DMS153 treated with DMSO at 0.1 percent for 48 hours (cell line): ENCODE results near the gene VASP.
A peak's percentile ranks its signal among the peaks of the same experiment; 100 is the strongest.
"Not testable (repeated sequence)": the region's sequence is repeated elsewhere in the genome, so short reads cannot be mapped to it uniquely, and the experiment has no call there.

Experiments
- DNase-seq: peaks from one replicate; lab custom pipeline; 2025; ENCODE audit not compliant: unreplicated experiment; lab: John Stamatoyannopoulos, UW

VASP gene

GRCh38 chr19:45496349-45496953 lies 10.8 kb upstream of the VASP start:
- DNase-seq = no peak

DNA sequence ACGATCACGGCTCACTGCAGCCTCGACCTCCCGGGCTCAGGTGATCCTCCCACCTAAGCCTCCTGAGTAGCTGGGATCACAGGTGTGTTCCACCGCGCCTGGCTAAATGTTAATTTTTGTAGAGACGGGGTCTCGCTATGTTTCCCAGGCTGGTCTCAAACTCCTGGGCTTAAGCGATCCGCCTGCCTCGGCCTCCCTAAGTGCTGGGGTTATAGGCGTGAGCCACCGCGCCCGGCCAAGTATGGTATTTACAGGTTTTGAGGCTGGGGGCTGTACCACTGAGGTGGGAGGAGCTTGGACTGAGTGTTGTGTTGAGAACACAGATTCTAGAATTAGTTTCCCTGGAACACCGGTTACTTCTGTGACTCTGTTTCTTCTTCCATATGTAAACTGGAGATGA lies 9.5 kb upstream of the VASP start:
- DNase-seq = no peak

- DNase-seq = no peak
Observed at GRCh38 chr19:45498411-45499195, 8.7 kb upstream of the VASP start, which contains the start of gene PPM1N. Gene PPM1N, plus strand, starts transcription at chr19:45498443. Its CDS starts 30 bp downstream, at chr19:45498473.

GRCh38 chr19:45499196-45500180 lies 7.8 kb upstream of the VASP start:
- DNase-seq = peak; percentile 83

DNA sequence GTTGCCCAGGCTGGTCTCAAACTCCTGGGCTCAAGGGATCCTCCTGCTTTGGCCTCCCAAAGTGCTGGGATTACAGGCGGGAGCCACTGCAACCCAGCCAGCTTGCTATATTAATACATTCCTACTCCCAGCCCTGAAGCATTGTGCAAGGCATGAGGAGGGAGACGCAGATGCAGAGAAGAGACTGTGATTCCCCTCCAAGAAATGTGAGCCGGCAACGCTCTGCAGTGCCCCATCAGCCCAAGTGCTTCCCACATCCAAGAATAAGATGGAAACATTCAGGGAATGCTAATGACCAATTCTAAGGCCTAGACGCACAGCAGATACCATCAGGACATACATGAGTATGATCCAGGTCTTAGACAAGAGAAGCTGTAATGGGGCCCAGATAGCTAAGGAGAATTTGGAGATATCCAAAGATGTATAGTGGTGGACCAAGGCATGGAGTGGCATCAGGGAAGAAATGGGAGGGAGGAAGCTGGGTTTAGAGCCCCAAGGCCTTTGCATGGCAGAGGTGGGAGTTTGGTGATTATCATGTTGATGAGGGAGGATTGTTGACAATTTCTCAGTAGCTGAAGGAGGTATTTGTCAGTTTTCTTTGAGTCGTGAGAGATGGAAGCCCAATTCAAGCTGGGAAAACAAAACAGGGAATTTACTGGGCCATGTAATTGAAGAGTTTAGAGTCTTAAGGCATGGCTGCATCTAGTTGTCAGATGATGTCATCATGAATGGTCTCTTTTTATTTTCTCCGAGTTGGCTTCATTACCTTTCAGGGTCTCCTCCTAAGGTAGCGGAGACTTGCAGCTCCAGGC lies 6.2 kb upstream of the VASP start:
- DNase-seq = no peak

DNA sequence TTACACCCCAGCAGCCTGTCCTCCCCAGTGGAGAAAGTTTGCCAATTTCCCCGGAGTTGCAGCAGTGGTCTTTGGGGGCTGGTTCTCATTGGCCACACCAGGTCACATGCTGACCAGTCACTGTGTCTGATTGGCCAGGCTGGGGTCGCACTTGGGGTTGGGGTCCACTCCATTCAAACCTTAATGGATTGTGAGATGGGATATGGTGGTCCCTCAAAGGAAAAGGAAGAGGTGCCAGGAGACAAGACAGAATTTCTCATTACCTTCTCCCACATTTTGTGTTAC lies 5.6 kb upstream of the VASP start:
- no peak for DNase-seq

DNA sequence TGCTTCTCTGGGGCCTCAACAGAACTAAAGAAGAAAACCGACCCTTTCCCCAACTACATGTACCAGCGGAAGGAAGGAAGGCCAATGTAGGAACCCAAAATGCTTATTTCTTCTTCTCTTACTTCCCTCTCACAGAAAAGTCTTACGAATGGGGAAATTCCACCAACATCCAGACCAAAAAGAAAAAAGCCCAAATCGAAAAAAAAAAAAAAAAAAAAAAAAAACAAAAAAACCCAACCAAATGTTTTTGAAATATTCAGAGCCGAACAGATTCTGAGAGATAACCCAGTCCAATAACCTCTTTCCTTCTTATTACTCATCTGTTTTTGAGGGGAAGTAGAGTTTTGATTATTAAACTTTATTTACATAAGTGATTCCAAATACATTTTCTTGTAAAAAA lies 5.2 kb upstream of the VASP start:
- DNase-seq = no peak

- no peak for DNase-seq
Observed at GRCh38 chr19:45503909-45504308, 3.4 kb upstream of the VASP start.

DNA sequence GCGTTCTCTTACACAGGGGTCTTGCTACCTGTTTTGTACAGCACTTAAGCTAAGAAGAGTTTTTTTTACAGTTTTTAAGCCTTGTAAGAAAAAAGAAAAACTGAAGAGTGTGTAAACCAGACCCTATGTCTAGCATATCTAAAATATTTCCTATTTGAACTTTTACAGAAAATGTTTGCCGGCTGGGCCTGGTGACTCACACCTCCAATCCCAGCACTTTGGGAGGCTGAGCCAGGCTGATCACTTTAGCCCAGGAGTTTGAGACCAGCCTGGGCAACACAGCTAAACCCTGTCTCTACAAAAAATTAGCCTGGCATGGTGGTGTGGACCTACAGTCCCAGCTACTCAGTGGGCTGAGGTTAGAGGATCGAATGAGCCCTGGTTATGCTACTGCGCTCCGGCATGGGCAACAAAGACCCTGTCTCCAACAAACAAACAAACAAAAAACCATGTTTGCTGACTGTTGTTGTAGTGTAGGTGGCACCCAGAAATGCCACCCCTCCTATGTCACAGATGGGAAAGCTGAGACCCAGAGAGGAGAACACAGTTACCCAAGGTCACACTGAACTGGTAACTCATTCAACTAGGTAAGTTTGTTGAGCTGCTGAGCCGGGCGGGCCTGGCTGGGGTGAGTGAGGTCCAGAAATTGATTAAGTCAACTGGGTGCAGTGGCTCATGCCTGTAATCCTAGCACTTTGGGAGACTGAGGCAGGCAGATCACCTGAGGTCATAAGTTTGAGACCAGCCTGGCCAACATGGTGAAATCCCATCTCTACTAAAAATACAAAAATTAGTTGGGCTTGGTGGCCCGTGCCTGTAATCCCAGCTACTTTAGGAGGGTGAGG lies 1.9 kb upstream of the VASP start:
- DNase-seq = no peak

- DNase-seq = no peak
Observed at GRCh38 chr19:45505996-45506245, 1.4 kb upstream of the VASP start.

DNA sequence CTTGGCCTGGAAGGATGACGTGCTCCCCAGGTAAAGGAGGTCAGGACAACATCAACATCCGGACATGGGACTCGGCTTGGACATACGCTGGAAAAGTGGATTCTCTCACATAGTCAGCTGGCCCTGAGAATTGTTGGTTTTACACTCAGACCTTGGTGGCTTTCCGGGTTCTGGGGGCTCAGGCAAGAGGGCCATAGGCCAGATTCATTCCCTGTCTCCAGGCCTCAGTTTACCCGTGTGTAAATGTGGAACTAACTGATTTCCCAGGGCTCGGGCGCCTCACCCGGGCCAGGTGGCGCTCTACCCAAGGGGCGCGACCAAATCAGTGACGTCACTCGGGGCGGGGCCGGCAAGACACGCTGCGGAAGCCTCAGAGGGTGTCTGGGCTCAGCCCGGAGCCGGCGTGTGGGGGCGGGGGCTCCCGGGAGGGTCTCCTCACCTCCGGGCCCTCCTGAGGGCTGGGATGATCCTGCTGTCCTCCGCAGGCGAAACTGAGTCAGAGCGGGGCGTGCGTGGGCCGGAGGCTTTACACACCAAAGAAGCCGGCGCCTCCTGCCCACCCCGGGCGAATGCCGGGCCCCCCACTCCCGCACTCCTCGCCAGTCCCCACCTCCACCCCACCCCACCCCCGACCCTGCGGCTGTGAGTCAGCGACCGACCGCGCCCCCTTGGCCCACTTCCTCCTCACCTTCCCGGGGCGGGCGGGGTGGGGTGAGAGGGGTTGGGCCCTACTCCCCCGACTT lies 862 bp upstream of the VASP start:
- DNase-seq = peak; percentile 84

DNA sequence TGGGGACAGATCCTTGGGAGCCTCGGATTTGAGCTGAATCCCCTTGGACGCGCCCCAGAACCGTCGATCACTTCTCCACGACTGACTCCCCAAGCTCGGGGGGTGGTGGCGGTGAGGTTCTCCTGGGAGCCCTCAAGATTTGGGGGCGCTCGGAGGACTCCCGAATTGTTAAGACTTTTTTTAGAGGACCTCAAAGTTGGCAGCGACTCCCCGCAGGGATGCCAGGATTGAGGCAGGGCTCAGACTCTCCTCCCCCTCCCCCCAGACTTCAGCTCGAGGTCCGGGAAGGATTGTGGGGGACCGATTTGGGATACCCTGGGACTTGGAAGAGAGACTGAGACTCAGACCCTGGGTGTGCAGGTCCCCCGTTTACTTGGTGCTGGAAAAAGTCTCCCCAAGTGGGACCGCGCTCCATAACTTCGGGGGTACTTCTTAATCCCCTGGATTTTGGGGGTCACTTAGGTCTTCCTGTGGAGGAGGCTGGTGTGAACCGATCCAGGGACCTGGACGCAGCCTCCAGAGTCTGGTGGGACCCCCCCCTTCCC lies 665 bp downstream of the VASP start:
- DNase-seq = no peak

GRCh38 chr19:45508417-45508860 lies 1.2 kb downstream of the VASP start:
- DNase-seq = peak; percentile 9

DNA sequence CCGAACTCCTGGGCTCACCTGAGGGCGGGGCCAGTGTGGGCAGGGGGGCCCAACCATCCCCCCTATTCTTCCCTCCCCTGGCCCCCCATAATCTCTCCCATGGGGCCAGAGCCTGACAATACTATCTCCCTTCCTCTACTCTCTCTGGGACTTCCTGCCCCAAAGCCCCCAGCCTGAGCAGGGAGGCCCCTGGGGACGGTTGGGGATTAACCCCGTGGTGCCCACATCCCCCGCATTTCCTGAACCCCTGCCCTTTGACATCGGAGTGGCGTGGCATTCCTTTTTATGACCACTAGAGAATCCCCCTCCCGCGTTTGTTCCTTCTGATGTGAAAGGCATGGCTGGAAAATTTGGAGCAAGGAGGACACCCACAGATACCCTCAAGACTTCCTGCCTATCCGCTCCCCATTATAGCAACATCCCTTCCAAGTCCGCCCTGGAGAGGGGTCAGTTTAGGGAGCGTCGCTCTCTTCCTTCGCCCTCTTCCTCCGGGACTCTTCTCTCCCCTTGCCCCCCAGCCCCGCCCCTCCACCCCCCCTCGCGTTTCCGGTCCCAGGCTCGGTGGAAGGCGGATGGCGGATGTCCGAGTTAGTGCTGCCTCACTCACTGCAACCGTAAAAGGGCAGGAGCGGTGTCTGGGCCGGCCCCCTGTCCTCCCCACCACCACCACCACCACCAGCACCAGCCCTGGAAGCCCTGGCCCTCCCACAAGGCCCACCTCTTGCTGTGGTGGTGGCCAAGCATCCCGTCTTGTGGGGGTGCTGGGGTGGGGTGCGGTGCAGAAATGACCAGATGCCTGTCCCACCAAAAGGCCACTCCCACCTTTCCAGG lies 1.8 kb downstream of the VASP start:
- DNase-seq = no peak

DNA sequence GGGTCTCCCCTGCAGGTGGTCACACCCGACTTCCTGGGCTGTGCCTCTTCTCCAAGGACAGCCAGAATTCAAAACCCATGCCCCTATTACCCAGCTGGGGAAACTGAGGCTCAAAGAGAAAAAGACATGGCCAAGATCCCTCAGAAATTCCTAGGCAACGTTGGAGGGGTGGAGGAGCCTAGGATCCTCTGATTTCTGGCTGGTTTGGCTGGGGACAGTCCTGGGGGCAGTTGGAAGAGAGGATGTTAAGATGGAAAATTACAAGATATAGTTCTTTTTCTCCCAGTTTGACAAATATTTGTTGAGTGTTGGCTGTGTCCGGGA lies 2.4 kb downstream of the VASP start:
- no peak for DNase-seq

DNA sequence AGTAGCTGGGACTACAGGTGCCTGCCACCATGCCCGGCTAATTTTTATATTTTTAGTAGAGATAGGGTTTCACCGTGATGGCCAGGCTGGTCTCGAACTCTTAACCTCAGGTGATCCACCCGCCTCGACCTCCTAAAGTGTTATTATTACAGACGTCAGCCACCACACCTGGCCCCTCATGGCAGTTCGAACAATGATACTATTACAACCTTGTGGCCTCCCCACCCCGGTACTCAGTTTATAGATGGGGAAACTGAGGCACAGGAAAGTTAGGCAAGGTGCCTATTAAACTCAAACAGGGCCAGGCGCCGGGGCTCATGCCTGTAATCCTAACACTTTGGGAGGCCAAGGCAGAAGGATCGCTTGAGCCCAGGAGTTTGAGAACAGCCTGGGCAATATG lies 3.1 kb downstream of the VASP start:
- not testable (repeated sequence) for DNase-seq

DNA sequence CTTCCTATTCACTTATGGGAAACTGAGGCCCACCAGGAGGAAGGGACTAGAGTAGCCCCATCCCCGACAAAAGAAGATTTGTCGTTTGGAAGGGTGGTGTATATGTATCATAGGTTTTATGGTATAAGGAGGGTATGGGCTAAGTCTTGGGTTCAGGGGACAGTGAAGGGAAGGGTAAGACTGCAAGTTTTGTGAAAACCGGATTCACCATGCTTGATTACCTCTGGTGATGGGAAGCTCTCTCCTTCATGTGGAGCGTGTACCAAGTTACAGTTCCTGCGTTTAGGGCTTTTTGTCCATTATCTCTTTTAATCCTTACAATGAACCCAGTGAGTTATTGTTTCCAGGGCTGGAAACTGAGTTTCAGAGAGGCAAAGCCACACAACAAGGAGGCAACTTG lies 3.8 kb downstream of the VASP start:
- DNase-seq = no peak

DNA sequence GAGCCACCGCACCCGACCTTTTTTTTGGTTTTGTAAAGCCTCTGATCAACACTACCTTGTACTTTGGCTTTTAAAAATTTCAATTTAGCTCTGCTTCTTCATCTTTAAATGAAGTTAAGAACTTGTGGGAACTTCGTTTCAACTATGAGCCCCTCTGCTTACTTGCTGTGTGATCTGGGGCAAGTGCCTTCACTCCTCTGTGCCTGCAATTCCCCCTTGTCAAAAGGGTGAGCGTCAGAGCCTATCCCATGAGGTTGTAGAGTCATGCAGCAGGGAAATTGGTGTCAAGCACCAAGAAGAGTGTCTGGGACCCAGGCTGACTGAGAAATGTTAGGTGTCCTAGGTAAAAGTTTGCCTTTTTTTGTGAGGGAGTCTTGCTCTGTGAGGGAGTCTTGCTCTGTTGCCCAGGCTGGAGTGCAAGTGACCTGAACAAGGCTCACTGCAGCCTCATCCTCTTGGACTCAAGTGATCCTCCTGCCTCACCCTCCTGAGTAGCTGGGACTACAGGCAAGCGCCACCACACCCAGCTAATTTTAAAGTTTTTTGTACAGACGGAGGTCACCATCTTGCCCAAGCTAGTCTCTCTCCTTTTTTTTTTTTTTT lies 5.7 kb downstream of the VASP start:
- DNase-seq = no peak
